ENCODE data around the gene SAMD7.

The SAMD7 gene, protein sequence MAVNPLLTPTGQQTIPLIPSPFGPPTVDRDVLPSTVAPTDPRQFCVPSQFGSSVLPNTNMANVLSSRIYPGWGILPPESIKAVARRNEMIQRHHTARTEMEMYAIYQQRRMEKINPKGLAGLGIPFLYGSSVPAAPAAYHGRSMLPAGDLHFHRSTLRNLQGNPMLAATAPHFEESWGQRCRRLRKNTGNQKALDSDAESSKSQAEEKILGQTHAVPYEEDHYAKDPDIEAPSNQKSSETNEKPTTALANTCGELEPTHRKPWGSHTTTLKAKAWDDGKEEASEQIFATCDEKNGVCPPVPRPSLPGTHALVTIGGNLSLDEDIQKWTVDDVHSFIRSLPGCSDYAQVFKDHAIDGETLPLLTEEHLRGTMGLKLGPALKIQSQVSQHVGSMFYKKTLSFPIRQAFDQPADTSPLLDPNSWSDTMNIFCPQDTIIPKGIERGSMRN

DNA sequence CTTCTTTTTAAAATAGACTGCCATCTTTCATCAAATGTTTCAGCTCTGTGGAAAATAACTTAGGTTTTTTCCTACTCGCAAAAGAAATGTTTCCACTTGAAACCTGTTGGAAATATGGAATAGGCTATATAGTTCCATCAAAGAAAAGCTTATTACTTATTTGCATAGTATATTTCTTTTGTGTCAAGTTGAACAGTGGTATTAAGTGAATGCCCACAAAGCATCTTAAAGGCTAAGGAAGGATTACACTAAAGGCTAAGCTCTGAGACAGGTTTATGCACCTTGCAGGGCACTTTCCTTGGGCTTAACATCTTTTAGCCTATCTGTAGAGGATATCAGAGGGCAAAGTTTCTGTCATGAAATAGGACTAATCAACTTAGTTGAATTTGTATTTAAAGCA, at the start of gene SAMD7:
TSS of gene SAMD7 (plus strand) at position 301 of the 400 bp plus-strand sequence. CDS start 7,927 bp downstream, outside the sequence.
- no peak for DNase-seq

DNA sequence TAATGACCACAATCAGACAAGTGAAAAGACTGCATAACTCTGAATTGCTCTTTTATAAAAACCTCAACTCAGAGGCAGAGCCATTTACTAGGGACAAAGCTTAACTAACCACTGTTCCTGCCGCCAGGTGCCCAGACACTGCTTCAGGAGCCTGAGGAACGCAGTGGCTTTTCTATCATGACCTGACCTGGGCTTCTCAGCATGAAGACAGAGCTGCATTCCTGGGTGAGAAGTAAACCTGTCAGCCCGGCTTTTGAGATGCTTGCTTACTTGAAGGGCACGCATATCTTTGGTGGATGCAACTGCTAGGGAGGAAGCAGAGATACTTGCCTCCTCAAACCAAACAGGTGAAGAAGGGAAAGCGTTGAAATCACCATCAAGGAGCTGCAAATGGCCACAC, 49.5 kb upstream of the SAMD7 start:
- no peak for DNase-seq

DNA sequence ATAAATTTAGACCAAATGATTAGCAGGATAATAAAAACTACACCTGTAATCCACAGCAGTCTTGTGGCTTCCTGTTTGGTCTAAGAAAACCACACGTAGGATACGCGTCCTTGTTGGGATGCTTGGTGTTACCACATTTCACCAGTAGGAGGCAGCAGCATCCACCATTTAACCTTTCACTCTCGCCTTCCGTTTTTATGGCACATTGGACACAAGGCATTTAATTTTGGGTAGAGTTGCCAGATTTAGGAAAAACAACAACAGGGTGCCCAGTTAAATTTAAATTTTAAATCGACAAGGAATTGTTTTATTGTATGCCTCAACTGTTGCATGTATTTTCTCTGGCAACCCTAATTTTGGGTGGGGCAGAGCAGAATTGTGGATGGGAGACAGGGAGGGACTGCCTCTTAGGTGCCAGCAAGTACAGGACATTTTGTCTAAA, 47.9 kb upstream of the SAMD7 start:
- peak; percentile 89 for DNase-seq

DNA sequence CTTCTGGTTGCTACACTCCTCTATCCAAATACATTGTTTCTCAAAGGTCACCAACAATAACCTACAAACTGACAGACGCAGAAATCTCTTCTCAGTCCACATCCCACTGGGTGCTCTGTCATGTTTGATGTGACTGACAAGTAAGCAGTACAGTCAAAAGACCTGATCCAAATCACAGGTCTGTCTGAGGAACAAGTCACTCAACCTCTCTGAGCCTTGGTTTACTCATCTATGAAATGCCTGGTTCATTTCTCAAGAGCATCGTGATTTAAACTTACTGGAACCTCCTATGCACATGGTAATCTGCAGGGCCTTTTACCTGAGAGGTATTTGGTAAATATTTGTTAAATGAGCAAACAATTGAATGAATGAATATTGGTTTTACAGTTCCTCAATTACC, 47.1 kb upstream of the SAMD7 start:
- no peak for DNase-seq

DNA sequence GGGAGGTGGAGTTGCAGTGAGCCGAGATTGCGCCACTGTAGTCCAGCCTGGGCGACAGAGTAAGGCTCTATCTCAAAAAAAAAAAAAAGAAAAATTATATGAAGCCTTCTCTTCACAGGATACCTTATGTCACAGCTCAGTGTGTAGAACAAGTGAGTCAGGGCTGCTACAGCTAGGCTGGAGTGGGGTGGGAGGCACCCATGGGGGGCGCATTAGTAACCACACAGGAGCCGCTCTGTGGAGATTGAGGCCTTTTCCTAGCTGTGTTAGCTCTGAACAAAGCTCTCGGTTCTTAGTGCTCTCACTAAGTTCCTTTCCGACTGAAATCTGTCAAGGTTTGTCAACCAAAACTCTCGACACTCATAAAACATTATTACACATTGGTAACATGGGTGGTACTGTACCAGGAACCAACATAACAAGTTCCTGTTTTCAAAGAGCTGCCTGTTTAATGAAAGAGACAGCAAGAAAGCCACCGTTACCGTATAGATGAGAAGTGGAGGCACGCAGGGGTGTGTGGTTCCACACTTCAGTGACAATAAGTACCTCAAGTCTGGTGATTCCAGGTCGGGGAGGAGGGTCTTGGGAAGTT, 46.1 kb upstream of the SAMD7 start:
- DNase-seq = no peak

DNA sequence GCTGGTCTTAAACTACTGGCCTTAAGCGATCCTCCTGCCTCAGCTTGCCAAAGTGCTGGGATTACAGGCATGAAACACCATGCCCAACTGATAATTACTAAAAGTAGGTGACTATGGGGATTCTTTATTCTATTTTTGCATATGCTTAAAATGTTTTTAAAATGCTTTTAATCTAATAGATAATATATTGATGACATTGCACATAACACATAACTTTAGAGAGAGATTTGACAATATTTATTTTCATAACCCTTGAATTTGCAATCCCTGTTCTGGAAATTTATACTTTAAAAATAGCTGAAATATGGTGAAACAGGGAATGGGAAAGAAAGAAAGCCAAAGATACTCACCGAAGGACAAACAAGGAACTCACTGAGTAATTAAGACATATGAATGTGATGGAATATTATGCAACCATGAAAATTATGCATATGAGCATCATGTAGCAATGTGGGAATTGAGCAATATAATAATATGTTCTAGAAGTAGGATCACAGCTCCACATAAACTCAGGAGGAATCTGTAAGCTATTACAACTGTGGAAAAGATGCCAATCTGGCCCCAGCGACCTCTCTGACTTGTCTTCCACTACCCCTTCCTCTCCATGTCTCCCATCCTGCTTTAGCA, 43.7 kb upstream of the SAMD7 start:
- DNase-seq = no peak

DNA sequence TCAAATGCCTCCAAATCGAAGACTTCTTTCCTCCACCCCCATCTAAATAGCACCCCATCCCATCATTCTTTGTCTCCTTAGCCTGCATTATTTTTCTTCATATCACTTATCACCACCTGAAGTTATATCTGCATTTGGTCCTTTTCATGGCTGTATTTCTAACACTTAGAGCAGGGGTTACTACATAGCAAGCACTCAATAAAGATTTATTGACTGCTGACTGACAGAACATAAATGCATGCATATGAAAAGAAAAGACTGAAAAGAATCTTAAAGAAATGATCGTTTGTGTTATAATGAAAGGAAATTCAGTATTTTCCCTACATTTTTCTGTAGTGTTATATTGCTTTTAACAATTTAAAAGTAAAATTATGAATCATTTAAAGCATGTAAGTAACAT, 43.0 kb upstream of the SAMD7 start:
- DNase-seq = no peak

DNA sequence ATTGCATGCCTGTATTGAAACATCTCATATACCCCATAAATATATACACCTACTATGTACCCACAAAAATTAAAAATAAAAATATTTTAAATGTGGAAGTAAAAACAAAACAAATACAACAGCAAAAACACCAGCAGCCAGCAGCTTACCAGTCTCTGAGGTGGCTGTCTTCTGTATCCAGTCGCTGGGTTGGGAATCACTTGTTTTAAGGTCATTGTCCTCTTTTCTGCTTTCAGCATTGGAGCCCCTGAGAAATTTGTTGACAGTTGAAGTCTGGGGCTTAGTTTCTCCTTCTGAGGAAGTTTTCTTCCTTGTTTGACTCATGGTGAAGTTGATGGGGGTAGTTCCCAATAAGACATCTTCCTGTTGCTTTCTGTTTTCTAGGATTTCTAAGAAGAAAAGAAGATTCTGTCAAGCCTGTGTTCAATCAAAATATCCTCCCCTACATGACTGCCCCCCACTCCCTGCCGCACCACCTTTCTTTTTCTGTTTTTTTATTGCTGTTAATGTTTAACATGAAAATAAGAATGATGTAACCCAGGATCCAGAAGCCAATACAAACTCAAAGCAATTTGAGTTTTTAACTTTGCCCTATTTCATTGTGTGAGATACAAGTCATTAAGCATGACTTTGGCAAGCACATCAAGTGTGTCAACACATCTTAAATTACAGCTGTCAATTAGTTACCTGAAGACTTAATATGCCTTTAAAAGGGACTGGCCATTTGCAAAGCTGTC, 41.7 kb upstream of the SAMD7 start, which contains the start of gene LRRC31:
TSS of gene LRRC31 (minus strand) at position 452 of the 737 bp plus-strand sequence. CDS start at position 324, 128 bp downstream.
- DNase-seq = no peak

DNA sequence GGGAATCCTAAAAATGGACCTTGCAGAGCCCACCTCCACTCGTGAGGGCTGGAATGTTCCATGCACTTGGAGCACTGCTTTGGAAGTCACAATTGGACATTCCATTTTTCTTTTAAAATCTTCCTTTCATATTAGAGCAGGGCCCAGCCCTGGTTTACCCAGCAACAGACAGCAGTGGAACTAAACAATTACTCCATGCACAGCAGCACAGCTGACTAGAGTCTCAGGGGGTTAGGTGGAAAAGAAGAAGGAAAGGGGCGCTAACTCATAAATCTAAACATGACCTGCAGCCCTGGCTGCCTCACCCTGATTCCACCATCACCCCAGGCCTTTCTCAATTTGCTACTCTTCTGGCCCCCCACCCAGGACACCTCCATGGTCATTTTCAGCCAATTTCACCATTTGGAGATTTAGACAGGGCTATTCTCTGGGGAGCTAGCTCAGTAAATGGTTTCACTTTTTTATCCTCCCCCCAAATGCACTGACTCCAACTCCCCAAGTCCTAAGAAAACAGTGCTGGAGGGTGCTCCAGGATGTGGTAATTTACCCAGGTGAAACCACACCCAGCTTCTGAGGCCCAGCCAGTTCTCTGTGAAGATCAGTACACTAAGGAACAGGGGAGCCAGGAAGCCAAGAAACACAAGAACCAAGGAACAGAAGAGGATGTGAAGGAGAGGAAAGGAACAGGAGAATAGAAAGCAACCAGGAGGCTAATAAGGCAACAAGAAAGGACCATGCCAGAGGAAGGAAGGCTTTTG, 40.1 kb upstream of the SAMD7 start:
- DNase-seq = no peak

DNA sequence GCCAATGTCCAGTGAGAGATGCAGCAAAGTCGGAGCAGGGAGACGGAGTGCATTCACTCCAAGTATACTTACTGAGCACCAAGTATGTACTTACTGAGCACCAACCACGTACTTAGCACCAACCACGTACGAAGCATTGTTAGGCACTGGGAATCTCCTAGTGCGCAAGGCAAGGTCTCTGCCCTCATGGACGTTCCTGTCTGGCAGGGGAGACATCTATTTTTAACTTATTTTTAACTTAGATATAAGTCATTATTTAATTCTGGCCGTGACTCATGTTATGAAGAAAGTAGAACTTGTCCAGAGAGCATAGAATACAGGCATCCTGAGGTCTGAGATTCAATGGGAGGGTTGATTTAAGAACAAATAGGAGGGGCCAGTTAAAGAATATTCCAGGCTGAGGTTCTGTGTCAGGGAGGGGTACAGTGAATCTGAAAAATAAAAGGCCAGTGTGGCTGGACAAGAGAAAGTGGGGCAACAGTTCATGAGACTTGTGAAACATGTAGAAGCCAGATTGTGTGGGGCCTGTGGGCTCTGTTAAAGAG, 32.3 kb upstream of the SAMD7 start:
- DNase-seq = no peak

DNA sequence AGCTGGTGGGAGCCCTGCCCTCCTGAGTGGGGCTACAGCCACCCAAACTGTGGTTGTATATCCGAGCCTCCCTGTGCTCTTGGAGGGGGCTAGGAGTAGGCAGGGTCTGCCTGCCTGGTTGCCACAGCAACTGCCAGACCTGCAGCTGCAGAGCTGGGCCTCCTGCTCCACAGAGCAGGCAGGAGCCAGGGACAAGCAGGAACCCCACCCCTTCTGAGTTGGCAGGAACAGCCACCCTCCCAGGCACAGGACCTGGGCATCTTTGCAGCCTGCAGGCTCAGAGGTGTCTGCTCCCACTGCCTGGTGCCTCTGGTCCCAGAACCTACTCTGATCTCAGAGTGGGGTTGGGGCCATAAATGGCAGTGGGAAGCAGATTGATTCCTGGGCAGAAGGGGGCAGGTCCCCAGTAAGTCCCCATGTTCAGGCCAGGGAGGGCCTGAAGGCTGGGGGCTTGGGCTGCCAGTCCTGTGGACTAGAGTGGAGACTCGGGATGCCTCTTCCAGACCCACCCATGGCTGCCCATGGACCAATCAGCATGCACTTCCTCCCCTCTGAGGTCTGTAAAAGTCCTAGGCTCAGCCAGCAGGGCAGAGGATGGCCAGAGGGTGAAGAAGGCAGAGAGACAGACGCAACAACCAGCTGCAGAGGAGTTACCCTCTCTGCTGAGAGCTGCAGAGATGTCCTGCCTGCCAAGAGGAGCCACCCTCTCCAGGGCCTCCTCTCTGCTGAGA, 31.4 kb upstream of the SAMD7 start:
- DNase-seq = no peak

DNA sequence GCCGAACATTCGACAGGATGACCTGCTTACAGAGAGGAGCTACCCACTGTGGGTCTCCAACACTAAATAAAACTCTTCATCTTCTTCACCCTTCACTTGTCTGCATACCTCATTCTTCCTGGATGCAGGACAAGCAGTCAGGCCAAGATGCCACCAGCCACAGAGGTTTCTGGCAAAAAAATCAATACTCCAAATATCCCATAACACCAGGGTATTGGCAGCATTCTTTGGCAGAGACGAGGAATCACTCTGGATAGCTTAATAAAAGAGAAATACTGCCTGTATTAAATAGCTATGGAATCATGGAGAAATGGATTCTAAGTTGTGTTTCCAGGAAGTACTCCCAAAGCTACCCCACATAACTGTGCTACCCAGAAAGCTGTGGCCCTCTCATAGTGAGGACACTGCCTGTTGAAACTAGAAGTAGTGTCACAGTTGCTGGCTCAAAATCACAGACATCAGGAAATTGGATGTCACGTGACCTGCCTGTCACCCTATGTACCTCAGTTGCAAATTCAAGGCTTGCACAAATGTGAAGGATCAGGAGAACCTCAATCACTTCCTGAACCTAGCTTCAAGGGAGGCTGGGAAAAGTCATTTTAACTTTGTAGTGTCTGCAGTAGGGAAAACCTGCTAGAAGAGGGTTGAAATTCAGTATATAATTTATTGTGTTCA, 30.7 kb upstream of the SAMD7 start:
- DNase-seq = no peak

DNA sequence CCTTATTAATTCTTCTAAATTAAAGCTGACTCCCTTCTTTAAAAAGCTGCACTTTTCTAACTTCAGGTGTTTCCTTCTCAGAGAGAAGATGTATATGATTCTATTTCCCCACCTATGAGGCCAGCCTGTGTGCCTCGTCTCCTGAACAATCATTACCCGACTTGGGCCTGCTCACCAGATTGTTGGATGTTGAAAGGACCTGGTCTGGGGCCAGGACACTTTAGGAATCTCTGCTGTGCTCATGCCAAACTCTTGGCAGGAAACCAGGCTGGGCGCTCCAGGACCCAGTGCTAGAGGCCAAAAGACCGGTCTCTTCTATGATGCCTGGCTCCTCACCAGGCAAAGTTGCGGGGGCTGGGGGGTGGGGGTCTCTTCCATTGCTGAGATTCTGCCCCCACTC, 24.7 kb upstream of the SAMD7 start:
- no peak for DNase-seq

DNA sequence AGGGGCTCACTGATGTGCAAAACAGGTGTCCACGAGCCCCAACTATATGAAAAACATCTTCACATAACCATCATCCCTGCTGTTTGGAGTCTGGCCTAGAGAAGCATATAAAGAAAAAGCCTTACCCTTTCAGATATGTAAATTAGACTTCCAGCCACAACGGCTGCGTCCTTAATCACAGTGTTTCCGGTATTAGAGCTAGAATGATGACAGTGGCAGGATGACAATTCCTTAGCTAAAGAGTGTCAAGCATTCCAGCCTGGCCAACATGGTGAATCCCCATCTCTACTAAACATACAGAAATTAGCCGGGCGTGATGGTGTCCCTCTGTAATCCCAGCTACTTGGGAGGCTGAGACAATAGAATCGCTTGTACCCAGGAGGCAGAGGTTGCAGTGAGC, 19.5 kb upstream of the SAMD7 start:
- no peak for DNase-seq

DNA sequence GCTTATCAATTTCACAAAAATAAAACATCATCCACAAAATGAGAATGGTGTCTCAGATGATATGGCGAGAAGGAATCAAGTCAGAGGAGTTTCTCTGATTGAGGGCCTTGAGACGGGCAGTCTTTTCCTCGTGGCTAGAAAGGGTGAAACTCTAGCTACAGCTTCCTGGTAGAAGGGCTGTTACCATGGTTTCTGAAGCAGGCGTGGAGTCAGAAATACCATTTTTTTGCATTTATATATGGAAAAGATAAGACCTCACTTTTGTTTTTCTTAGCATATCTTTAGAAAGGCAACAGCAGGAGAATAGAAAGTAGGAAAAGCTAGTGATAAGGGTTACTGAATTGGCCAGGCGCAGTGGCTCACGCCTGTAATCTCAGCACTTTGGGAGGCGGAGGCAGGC, 17.3 kb upstream of the SAMD7 start:
- no peak for DNase-seq

DNA sequence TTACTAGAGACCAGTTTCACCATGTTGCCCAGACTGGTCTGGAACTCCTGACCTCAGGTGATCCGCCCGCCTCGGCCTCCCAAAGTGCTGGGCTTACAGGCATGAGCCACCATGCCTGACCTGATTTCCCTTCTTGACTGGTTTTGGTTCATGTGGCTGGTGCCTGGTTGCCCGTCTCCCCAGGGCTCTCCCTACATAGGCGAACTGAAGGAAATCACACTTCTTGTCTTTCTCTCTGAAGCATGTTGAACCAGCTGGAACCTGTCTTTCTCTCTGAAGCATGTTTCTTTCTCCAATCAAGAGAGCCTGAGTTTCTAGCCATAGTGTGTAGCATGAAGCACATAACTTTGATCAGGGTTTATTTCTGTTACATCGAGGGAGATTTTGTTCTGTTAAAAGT, 16.3 kb upstream of the SAMD7 start:
- no peak for DNase-seq

DNA sequence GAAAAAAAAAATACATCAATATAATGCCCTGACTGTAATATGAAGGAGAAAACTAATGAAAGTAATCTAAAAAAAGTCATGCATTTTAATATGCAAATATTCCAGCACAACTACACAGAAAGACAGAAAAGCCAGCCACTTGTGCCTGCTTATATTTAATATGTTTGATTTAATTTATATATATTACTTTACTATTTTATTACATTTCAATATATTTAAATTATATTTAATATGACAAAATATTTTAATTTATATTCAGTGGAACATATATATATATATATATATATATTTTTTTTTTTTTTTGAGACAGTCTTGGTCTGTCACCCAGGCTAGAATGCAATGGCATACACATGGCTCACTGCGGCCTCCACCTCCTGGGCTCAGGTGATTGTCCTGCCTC, 14.1 kb upstream of the SAMD7 start:
- no peak for DNase-seq

DNA sequence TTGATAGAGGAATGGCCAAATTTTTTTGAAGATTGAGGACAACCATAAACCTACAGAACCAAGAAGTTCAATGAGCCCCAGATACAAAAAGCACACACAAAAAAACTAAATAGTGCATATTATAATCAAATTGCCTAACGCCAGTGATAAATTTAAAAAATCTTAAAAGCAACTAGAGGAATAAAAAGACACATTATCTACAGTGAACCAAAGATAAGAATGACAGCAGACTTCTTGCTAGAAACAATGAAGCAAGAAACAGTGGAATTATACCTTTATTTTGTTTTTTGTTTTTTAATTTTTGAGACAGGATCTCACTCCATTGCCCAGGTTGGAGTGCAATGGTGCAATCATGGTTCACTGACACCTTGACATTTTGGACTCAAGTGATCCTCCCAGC, 9.9 kb upstream of the SAMD7 start:
- DNase-seq = no peak

DNA sequence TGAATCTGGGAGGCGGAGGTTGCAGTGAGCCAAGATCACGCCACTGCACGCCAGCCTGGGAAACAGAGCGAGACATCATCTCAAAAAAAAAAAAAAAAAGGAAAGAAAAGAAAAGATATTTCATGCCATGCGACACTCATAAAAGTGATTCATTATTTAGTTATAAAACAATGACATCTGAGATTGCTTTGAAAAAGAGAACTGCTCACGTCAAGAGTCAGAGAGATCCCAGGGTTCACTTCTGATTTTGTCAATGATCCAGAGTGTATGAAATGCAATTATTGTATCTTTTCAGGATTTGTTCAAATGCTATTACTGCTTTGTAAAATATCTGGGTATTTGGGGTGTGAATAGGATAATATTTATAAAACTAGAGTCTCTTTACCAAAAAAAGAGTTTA, 6.0 kb upstream of the SAMD7 start:
- no peak for DNase-seq

DNA sequence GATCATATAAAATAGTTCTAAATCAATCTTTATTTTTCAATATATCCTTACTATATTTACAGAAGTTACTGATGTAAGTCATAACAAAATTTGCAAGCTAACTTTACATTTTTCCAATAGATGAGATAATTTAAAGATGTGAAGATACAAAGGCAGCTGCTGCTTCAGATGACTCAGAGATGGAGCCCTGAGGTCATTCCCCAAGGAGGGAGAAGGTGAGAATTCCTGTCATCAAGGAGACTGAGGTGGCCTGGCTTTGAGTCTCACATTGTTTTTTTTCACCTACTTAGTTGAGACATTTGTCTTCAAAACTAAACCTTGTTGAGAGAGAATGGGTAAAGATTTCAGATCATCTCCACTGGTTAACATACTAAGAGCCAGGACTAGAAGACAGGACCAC, 3.9 kb upstream of the SAMD7 start:
- no peak for DNase-seq

DNA sequence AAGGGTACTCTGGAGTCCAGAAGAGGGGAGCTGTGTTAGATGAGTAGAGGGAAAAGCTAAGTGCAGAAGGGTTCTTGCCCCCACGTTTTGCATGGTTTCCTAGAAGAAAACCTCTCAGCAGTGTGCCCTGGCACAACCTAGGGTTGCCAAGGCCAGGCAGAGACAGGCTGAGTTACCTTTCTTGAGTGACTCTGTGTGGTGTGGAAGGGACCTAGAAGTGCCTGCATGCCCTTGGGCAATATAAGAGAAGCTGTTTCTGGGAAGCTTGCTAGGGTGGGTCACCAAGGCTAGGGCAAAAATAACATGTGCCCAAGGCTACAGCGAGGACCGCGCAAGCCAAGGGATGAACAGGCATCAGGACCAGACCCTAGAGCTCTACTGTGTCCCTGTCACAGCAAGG, 3.4 kb upstream of the SAMD7 start:
- DNase-seq = no peak
